HG02938 (cell line): ENCODE results near the gene RIPK4.
"Not testable (repeated sequence)": the region's sequence is repeated elsewhere in the genome, so short reads cannot be mapped to it uniquely, and the experiment has no call there.

ENCODE experiments used
- ATAC-seq: cut with Tn5 transposase; IDR thresholded peaks from one replicate; pipeline ENCODE4 v1.9.1; 2021; ENCODE audit warnings: mild to moderate bottlenecking, moderate library complexity; ENCODE audit not compliant: unreplicated experiment

RIPK4 gene

GRCh38 chr21:41698071-41698470, 68.8 kb downstream of the RIPK4 start:
- ATAC-seq: no peak

- no peak for ATAC-seq
Measured at GRCh38 chr21:41695513-41695912, 71.3 kb downstream of the RIPK4 start.

GRCh38 chr21:41694042-41694441, 72.8 kb downstream of the RIPK4 start:
- not testable (repeated sequence) for ATAC-seq

- ATAC-seq: no peak
Measured at GRCh38 chr21:41692185-41692565, 74.7 kb downstream of the RIPK4 start.

GRCh38 chr21:41691205-41692184, 75.4 kb downstream of the RIPK4 start:
- ATAC-seq: no peak
